HEK293 (cell line): ENCODE results near the gene HOXB8.
A peak's percentile ranks its signal among the peaks of the same experiment; 100 is the strongest.

Source experiments
- CTCF ChIA-PET: fragments of 350-600 bp; formaldehyde crosslinking; extraction: SDS; loops from one replicate; lab custom pipeline; 2021; ENCODE audit warnings: antibody characterized with exemption; lab: Yijun Ruan, JAX
- POLR2A ChIA-PET: fragments of 300-600 bp; formaldehyde crosslinking; extraction: SDS; loops from one replicate; lab custom pipeline; 2020; ENCODE audit warnings: antibody characterized with exemption, inconsistent platforms; lab: Yijun Ruan, JAX
- H3K27ac ChIP-seq: fragments of 200-500 bp; sonication (Bioruptor generic); 2 replicates; pipeline ENCODE4 v1.5.1; 2014; ENCODE audit warnings: low read depth, low read length, control low read depth, inconsistent platforms; ENCODE audit errors: extremely low read depth
- H3K36me3 ChIP-seq, 2 experiments: fragments of 200-500 bp in 1 of 2; sonication (Bioruptor generic) in 1 of 2; 1 replicate in 1 of 2; 2 replicates in 1 of 2; pipeline ENCODE4 v1.5.1; 2014 to 2017; ENCODE audit warnings: inconsistent platforms in 2 of 2, low read length in 2 of 2; ENCODE audit not compliant: control insufficient read depth in 2 of 2, insufficient read depth in 1 of 2
- H3K4me1 ChIP-seq: fragments of 200-500 bp; sonication (Bioruptor generic); 2 replicates; pipeline ENCODE4 v1.5.1; 2014; ENCODE audit warnings: mild to moderate bottlenecking, low read length, inconsistent platforms; ENCODE audit not compliant: control insufficient read depth, insufficient read depth
- H3K4me3 ChIP-seq: 2 replicates; pipeline ENCODE4 v1.5.1; 2011; ENCODE audit warnings: low read depth, mild to moderate bottlenecking, control low read depth, low read length, moderate library complexity
- H3K9me3 ChIP-seq: fragments of 200-500 bp; sonication (Bioruptor generic); 2 replicates; pipeline ENCODE4 v1.5.1; 2014; ENCODE audit warnings: low read depth, low read length, inconsistent platforms; ENCODE audit not compliant: control insufficient read depth, insufficient read depth
- ATF2 ChIP-seq: fragments of 450-650 bp; formaldehyde crosslinking; IDR thresholded peaks from 2 replicates; pipeline ENCODE4 v1.5.1; 2016; ENCODE audit warnings: missing biosample characterization, missing genetic modification characterization, low read depth
- PRDM2 ChIP-seq: fragments of 450-650 bp; formaldehyde crosslinking; IDR thresholded peaks from 2 replicates; pipeline ENCODE4 v1.5.1; 2016; ENCODE audit warnings: missing biosample characterization, missing genetic modification characterization, borderline replicate concordance
- REST ChIP-seq: fragments of 450-650 bp; formaldehyde crosslinking; IDR thresholded peaks from 2 replicates; pipeline ENCODE4 v1.5.1; 2016; ENCODE audit warnings: missing biosample characterization, missing genetic modification characterization
- ZFP3 ChIP-seq: fragments of 450-650 bp; formaldehyde crosslinking; IDR thresholded peaks from 2 replicates; pipeline ENCODE4 v1.5.1; 2016; ENCODE audit warnings: low read depth, missing biosample characterization, missing genetic modification characterization
- ZFP69B ChIP-seq: fragments of 450-650 bp; formaldehyde crosslinking; IDR thresholded peaks from 2 replicates; pipeline ENCODE4 v1.5.1; 2016; ENCODE audit warnings: missing biosample characterization, missing genetic modification characterization
- ZNF138 ChIP-seq: fragments of 450-650 bp; formaldehyde crosslinking; IDR thresholded peaks from 2 replicates; pipeline ENCODE4 v1.5.1; 2016; ENCODE audit warnings: missing biosample characterization, missing genetic modification characterization, borderline replicate concordance
- ZNF16 ChIP-seq: fragments of 450-650 bp; formaldehyde crosslinking; IDR thresholded peaks from 2 replicates; pipeline ENCODE4 v1.5.1; 2016; ENCODE audit warnings: low read depth, missing biosample characterization, missing genetic modification characterization
- ZNF26 ChIP-seq: fragments of 450-650 bp; formaldehyde crosslinking; IDR thresholded peaks from 2 replicates; pipeline ENCODE4 v1.5.1; 2016; ENCODE audit warnings: missing biosample characterization, missing genetic modification characterization
- ZNF274 ChIP-seq, 2 experiments: fragments of 200-500 bp in 1 of 2; fragments of 450-650 bp in 1 of 2; sonication (Bioruptor generic) in 1 of 2; formaldehyde crosslinking in 1 of 2; IDR thresholded peaks; 2 replicates each; pipeline versions ENCODE4 v1.5.1 to v1.6.1; 2014 to 2016; ENCODE audit warnings: borderline replicate concordance in 1 of 2, inconsistent platforms in 1 of 2, low read length in 1 of 2, missing biosample characterization in 1 of 2, missing genetic modification characterization in 1 of 2
- ZNF280C ChIP-seq: fragments of 450-650 bp; formaldehyde crosslinking; IDR thresholded peaks from 2 replicates; pipeline ENCODE4 v1.5.1; 2016; ENCODE audit warnings: missing biosample characterization, missing genetic modification characterization
- ZNF335 ChIP-seq: fragments of 450-650 bp; formaldehyde crosslinking; conservative IDR thresholded peaks from 2 replicates; pipeline ENCODE4 v1.5.1; 2016; ENCODE audit warnings: missing biosample characterization, missing genetic modification characterization
- ZNF488 ChIP-seq: fragments of 450-650 bp; formaldehyde crosslinking; IDR thresholded peaks from 2 replicates; pipeline ENCODE4 v1.5.1; 2016; ENCODE audit warnings: missing biosample characterization, missing genetic modification characterization
- ZNF501 ChIP-seq: fragments of 450-650 bp; formaldehyde crosslinking; IDR thresholded peaks from 2 replicates; pipeline ENCODE4 v1.5.1; 2016; ENCODE audit warnings: missing biosample characterization, missing genetic modification characterization
- ZNF544 ChIP-seq: fragments of 450-650 bp; formaldehyde crosslinking; IDR thresholded peaks from 2 replicates; pipeline ENCODE4 v1.5.0; 2017; ENCODE audit warnings: missing biosample characterization, missing genetic modification characterization
- ZNF555 ChIP-seq: fragments of 450-650 bp; formaldehyde crosslinking; conservative IDR thresholded peaks from 2 replicates; pipeline ENCODE4 v1.5.1; 2017; ENCODE audit warnings: missing biosample characterization, mild to moderate bottlenecking, missing genetic modification characterization, inconsistent platforms
- ZNF585B ChIP-seq: fragments of 450-650 bp; formaldehyde crosslinking; IDR thresholded peaks from 2 replicates; pipeline ENCODE4 v1.5.1; 2016; ENCODE audit warnings: missing biosample characterization, missing genetic modification characterization
- ZNF660 ChIP-seq: fragments of 450-650 bp; IDR thresholded peaks from 2 replicates; pipeline ENCODE4 v1.5.1; 2018; ENCODE audit warnings: missing biosample characterization, mild to moderate bottlenecking, missing genetic modification characterization
- ZNF707 ChIP-seq: fragments of 450-650 bp; formaldehyde crosslinking; IDR thresholded peaks from 2 replicates; pipeline ENCODE4 v1.5.1; 2016; ENCODE audit warnings: missing biosample characterization, missing genetic modification characterization
- ZXDB ChIP-seq: fragments of 450-650 bp; formaldehyde crosslinking; IDR thresholded peaks from 2 replicates; pipeline ENCODE4 v1.5.1; 2016; ENCODE audit warnings: missing biosample characterization, missing genetic modification characterization

HOXB8 gene

GRCh38 chr17:48586355-48587258, 28.5 kb downstream of the HOXB8 start:
- Histone ChIP-seq H3K4me3 (peak overlapping the region; percentile 38), H3K4me1 (peaks cover 50% of the 10 kb centered on the region), H3K27ac (peak overlapping the region; percentile 92), H3K9me3 (no peaks in the 10 kb centered on the region), H3K36me3 (peaks cover 0 to 29% of the 10 kb centered on the region in 2 experiments; a peak in 2 of 3 replicates)
- ChIA-PET POLR2A (interaction anchor here (0.5 to 2.4 kb wide), 6 partner anchors 10 to 411 kb away, joined by 3 to 9 read pairs (median 6); partner anchors contain the start of gene IGF2BP1), CTCF (interaction anchor here (0.6 to 3.2 kb wide), 16 partner anchors 17 to 557 kb away, joined by 3 to 18 read pairs (median 4); no protein-coding TSS in a partner anchor)
- no peak for TF ChIP-seq ZNF274 (IDR thresholded peaks at IDR 0.05; ENCODE audit: low read length)
- TF ChIP-seq ZNF274 (tag by site-specific recombination; IDR thresholded peaks at IDR 0.05; ENCODE audit: borderline replicate concordance) = no peak
- TF ChIP-seq ZNF16 = no peak
- no peak for TF ChIP-seq REST (tag by site-specific recombination)
- TF ChIP-seq ZNF26 = no peak
- no peak for TF ChIP-seq ZNF555 (tag by site-specific recombination)
- no peak for TF ChIP-seq ZFP69B (tag by site-specific recombination)
- TF ChIP-seq ZFP3 (tag by site-specific recombination) = no peak
- no peak for TF ChIP-seq ZNF280C (tag by site-specific recombination)
- no peak for TF ChIP-seq ZNF138 (tag by site-specific recombination)
- TF ChIP-seq ZNF544 (tag by site-specific recombination) = no peak
- TF ChIP-seq ZNF707 (tag by site-specific recombination) = no peak
- no peak for TF ChIP-seq ATF2 (tag by site-specific recombination)
- no peak for TF ChIP-seq ZNF335 (tag by site-specific recombination)
- TF ChIP-seq ZXDB (tag by site-specific recombination) = no peak
- no peak for TF ChIP-seq ZNF501 (tag by site-specific recombination)
- TF ChIP-seq ZNF488 (tag by site-specific recombination) = no peak
- no peak for TF ChIP-seq ZNF585B (tag by site-specific recombination)
- no peak for TF ChIP-seq ZNF660
- no peak for TF ChIP-seq PRDM2
